ENCODE measurements around the gene MIPOL1.

DNA sequence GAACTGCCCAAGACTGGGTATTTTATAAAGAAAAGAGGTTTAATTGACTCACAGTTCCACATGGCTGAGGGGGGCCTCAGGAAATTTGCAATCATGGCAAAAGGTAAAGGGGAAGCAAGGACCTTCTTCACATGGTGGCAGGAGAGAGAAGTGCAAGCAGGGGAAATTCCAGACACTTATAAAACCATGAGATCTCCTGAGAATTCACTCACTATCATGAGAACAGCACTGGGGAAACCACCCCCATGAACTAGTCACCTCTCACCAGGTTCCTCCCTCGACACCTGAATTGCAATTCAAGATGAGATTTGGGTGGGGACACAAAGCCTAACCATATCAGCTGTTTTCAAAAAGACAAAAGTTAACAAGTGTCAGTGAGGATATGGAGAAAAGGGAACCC lies 284.7 kb downstream of the MIPOL1 start:
- TF ChIP-seq CTCF (IDR thresholded peaks at IDR 0.05) (no peak), POLR2A (IDR thresholded peaks at IDR 0.05) (no peak)
